Measurements from ENCODE around the gene JARID2.
"Not testable (repeated sequence)": the region's sequence is repeated elsewhere in the genome, so short reads cannot be mapped to it uniquely, and the experiment has no call there.

The JARID2 gene

GRCh38 chr6:15265787-15266186, 19.9 kb downstream of the JARID2 start:
- no peak for DNase-seq

- DNase-seq, result no peak
These were observed 20.6 kb downstream of the JARID2 start for GRCh38 chr6:15266423-15266996.

- no peak for DNase-seq
These were observed 21.4 kb downstream of the JARID2 start for GRCh38 chr6:15267221-15267620.

GRCh38 chr6:15268137-15268908, 22.5 kb downstream of the JARID2 start:
- no peak for DNase-seq

GRCh38 chr6:15269011-15269410, 23.1 kb downstream of the JARID2 start:
- no peak for DNase-seq

- no peak for DNase-seq
These were observed 23.8 kb downstream of the JARID2 start for GRCh38 chr6:15269619-15270018.

GRCh38 chr6:15270402-15270801, 24.5 kb downstream of the JARID2 start:
- no peak for DNase-seq

- DNase-seq, result no peak
These were observed 26.7 kb downstream of the JARID2 start for GRCh38 chr6:15272562-15272961.

GRCh38 chr6:15274692-15275387, 29.0 kb downstream of the JARID2 start:
- no peak for DNase-seq

- no peak for DNase-seq
These were observed 30.4 kb downstream of the JARID2 start for GRCh38 chr6:15276036-15276985.

- DNase-seq, result no peak
These were observed 33.3 kb downstream of the JARID2 start for GRCh38 chr6:15279047-15279661.

GRCh38 chr6:15280028-15280427, 34.2 kb downstream of the JARID2 start:
- DNase-seq, result no peak

GRCh38 chr6:15280961-15281360, 35.1 kb downstream of the JARID2 start:
- DNase-seq, result no peak

- no peak for DNase-seq
These were observed 36.5 kb downstream of the JARID2 start for GRCh38 chr6:15282334-15282733.

- DNase-seq, result no peak
These were observed 38.1 kb downstream of the JARID2 start for GRCh38 chr6:15283986-15284361.

GRCh38 chr6:15284743-15285142, 38.9 kb downstream of the JARID2 start:
- DNase-seq, result no peak

GRCh38 chr6:15285682-15286294, 39.9 kb downstream of the JARID2 start:
- DNase-seq, result no peak

GRCh38 chr6:15287670-15288375, 42.0 kb downstream of the JARID2 start:
- DNase-seq, result no peak

GRCh38 chr6:15288856-15289255, 43.0 kb downstream of the JARID2 start:
- DNase-seq, result no peak

- not testable (repeated sequence) for DNase-seq
These were observed 43.6 kb downstream of the JARID2 start for GRCh38 chr6:15289456-15289855.

- no peak for DNase-seq
These were observed 44.3 kb downstream of the JARID2 start for GRCh38 chr6:15290067-15290680.

All from cortex of kidney (tissue), 1 donor.